Karpas-422 (cell line): Measurements from ENCODE around the gene C19orf85. TPM values are rescaled to one million over a fixed set of nuclear protein-coding genes. Genes with fewer than 3 reads are reported as not detected.

Experiments
- total RNA-seq: library from RNA; depleted of rRNA; stranded (reverse); fragments of >200 nt; shearing (Covaris generic); gene quantifications from 2 replicates; pipeline ENCODE4 v1.2.3, GENCODE V29; 2014; ENCODE audit warnings: low replicate concordance; rRNA removed

C19orf85 gene
- total RNA-seq, 1 experiment from 2014 or later = not detected

Other genes with a start within 250 kb of the C19orf85 start
- 7.8 and 9.5 TPM in 2 replicates for gene TMEM86B, start 236.0 kb downstream of the C19orf85 start, total RNA-seq
- 134 and 231 TPM in 2 replicates for gene PPP6R1, start 205.7 kb downstream of the C19orf85 start, total RNA-seq
- gene HSPBP1, start 184.6 kb downstream of the C19orf85 start, total RNA-seq = 35.0 and 62.5 TPM in 2 replicates
- gene BRSK1, start 180.8 kb downstream of the C19orf85 start, total RNA-seq = 15.5 and 31.0 TPM in 2 replicates
- 0.61 TPM in 1 of 2 replicates, not detected in the other for gene TMEM150B, start 139.4 kb downstream of the C19orf85 start, total RNA-seq
- 10.3 and 46.1 TPM in 2 replicates for gene KMT5C, start 124.9 kb downstream of the C19orf85 start, total RNA-seq
- gene COX6B2, start 110.0 kb downstream of the C19orf85 start, total RNA-seq = not detected in 2 replicates
- not detected in 2 replicates for gene GARIN5B, start 101.5 kb downstream of the C19orf85 start, total RNA-seq
- gene IL11, start 94.3 kb downstream of the C19orf85 start, total RNA-seq = 0.40 and 0.41 TPM in 2 replicates
- gene TMEM190, start 87.9 kb downstream of the C19orf85 start, total RNA-seq = not detected in 2 replicates
- 0.89 and 8.0 TPM in 2 replicates for gene TMEM238, start 80.5 kb downstream of the C19orf85 start, total RNA-seq
- 959 and 1,311 TPM in 2 replicates for gene RPL28, start 78.8 kb downstream of the C19orf85 start, total RNA-seq
- gene UBE2S, start 57.0 kb downstream of the C19orf85 start, total RNA-seq = 291 and 1,094 TPM in 2 replicates
- not detected in 2 replicates for gene SHISA7, start 21.5 kb downstream of the C19orf85 start, total RNA-seq
- gene ISOC2, start 3.1 kb downstream of the C19orf85 start, total RNA-seq = 102 and 151 TPM in 2 replicates
- gene ZNF628, start 11.9 kb upstream of the C19orf85 start, total RNA-seq = 1.1 and 6.2 TPM in 2 replicates
- 29.7 and 57.2 TPM in 2 replicates for gene NAT14, start 20.4 kb upstream of the C19orf85 start, total RNA-seq
- 1.0 TPM in 1 of 2 replicates, not detected in the other for gene SSC5D, start 23.7 kb upstream of the C19orf85 start, total RNA-seq
- gene SBK2, start 72.4 kb upstream of the C19orf85 start, total RNA-seq = not detected in 2 replicates
- gene SBK3, start 80.8 kb upstream of the C19orf85 start, total RNA-seq = not detected in 2 replicates
- 5.0 and 8.5 TPM in 2 replicates for gene ZNF579, start 116.1 kb upstream of the C19orf85 start, total RNA-seq
- 6.4 and 12.2 TPM in 2 replicates for gene FIZ1, start 134.8 kb upstream of the C19orf85 start, total RNA-seq
- gene ZNF524, start 135.5 kb upstream of the C19orf85 start, total RNA-seq = 8.4 and 20.3 TPM in 2 replicates
- 3.6 and 8.6 TPM in 2 replicates for gene ZNF865, start 140.9 kb upstream of the C19orf85 start, total RNA-seq
- 2.8 and 3.5 TPM in 2 replicates for gene ZNF784, start 159.8 kb upstream of the C19orf85 start, total RNA-seq
- gene ZNF580, start 176.3 kb upstream of the C19orf85 start, total RNA-seq = 44.3 and 47.5 TPM in 2 replicates
- gene ZNF581, start 178.9 kb upstream of the C19orf85 start, total RNA-seq = 119 and 128 TPM in 2 replicates
- 26.2 and 54.8 TPM in 2 replicates for gene CCDC106, start 183.5 kb upstream of the C19orf85 start, total RNA-seq
- gene U2AF2, start 190.3 kb upstream of the C19orf85 start, total RNA-seq = 107 and 272 TPM in 2 replicates
- gene EPN1, start 210.5 kb upstream of the C19orf85 start, total RNA-seq = 21.2 and 52.5 TPM in 2 replicates